Measurements from ENCODE around the gene CUL5. TPM values are rescaled to one million over a fixed set of nuclear protein-coding genes. Genes with fewer than 3 reads are reported as not detected.

CUL5 gene
- total RNA-seq, 1 donor from 2014 or later: 35.8 TPM

DNA sequence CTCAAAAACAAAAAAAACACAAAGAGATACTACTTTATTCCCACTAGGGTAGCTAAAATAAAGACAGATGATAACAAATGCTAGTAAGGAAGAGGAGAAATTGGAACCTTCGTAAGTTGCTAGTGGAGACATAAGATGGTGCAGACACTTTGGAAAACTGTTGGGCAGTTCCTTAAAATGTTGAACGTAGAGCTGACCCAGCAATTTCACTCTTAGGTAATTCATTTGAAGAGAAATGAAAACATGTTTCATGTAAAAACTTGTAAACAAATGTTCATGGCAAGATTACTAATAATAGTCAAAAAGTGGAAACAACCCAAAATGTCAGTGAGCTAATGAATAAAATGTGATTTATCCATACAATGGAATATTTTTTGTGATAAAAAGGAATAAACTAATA lies 83.4 kb downstream of the CUL5 start:
- Mint-ChIP-seq H3K9me3 (ENCODE audit: unreplicated experiment) (no peaks in the 10 kb centered on the region), H3K4me1 (ENCODE audit: unreplicated experiment) (peaks cover 5% of the 10 kb centered on the region), H3K27me3 (ENCODE audit: unreplicated experiment) (no peaks in the 10 kb centered on the region), H3K4me3 (ENCODE audit: unreplicated experiment) (no peak overlapping the region), H3K36me3 (ENCODE audit: unreplicated experiment) (peaks cover 27% of the 10 kb centered on the region), H3K27ac (ENCODE audit: unreplicated experiment) (no peak overlapping the region)
- DNase-seq (ENCODE audit: extremely low spot score, unreplicated experiment): no peak
- TF ChIP-seq, protein P1, sequence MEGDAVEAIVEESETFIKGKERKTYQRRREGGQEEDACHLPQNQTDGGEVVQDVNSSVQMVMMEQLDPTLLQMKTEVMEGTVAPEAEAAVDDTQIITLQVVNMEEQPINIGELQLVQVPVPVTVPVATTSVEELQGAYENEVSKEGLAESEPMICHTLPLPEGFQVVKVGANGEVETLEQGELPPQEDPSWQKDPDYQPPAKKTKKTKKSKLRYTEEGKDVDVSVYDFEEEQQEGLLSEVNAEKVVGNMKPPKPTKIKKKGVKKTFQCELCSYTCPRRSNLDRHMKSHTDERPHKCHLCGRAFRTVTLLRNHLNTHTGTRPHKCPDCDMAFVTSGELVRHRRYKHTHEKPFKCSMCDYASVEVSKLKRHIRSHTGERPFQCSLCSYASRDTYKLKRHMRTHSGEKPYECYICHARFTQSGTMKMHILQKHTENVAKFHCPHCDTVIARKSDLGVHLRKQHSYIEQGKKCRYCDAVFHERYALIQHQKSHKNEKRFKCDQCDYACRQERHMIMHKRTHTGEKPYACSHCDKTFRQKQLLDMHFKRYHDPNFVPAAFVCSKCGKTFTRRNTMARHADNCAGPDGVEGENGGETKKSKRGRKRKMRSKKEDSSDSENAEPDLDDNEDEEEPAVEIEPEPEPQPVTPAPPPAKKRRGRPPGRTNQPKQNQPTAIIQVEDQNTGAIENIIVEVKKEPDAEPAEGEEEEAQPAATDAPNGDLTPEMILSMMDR (IDR thresholded peaks at IDR 0.05): no peak

DNA sequence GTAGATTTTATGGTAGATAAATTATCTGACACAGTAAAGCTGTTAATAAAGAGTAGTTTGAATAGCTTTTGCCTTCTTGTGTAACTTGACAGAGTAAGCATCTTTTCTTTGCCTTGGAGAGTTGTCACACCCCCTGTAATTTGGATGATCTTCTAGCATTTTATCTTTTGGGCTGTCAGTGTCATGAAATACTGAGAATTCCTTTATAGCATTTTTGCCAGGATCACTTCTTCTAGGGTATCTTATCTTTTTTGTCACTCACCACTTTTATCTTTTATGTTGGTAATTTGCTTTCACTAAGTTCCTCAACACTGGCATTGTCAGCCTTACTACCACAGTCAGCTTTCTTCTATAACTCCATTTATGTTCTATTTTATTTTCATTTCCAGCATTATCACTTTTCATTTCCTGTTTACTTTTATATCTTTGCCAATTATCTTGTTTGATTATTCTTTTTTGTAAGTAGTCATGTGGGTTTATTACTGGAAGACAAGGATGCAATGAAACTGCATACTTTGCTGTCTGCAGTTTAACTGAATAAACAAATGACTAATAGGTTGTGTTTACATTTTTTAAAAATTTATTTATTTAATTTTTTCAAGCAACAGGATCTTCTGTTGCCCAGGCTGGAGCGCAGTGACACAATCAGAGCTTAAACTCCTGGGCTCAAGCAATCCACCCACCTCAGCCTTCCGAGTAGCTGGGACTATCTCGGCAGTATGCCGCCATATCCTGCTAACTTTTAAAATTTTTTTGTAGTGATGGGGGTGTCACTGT lies 84.6 kb downstream of the CUL5 start:
- peaks cover 35% of the 10 kb centered on the region for H3K36me3 Mint-ChIP-seq (ENCODE audit: unreplicated experiment)
- DNase-seq (ENCODE audit: extremely low spot score, unreplicated experiment): no peak
- no peaks in the 10 kb centered on the region for H3K9me3 Mint-ChIP-seq (ENCODE audit: unreplicated experiment)
- peaks cover 5% of the 10 kb centered on the region for H3K4me1 Mint-ChIP-seq (ENCODE audit: unreplicated experiment)
- H3K27ac Mint-ChIP-seq (ENCODE audit: unreplicated experiment): no peak overlapping the region
- H3K4me3 Mint-ChIP-seq (ENCODE audit: unreplicated experiment): no peak overlapping the region
- no peaks in the 10 kb centered on the region for H3K27me3 Mint-ChIP-seq (ENCODE audit: unreplicated experiment)
- TF ChIP-seq, protein P1 (IDR thresholded peaks at IDR 0.05): no peak

DNA sequence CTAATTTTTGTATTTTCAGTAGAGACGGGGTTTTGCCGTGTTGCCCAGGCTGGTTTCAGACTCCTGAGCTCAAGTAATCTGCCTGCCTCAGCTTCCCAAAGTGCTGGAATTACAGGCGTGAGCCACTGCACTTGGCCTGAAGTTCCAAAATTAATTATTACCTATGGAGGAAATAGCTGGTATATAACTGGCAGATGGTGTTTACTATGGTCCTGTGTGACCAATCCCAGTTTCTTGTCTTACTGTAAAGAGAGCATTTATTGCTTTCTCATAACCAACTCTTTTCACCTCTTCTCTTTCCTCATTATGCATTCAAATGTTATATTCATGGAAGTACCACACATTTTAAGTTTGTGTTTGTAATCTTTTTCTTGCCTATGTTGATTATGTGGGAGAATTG lies 88.5 kb downstream of the CUL5 start:
- H3K4me3 Mint-ChIP-seq (ENCODE audit: unreplicated experiment): no peak overlapping the region
- peaks cover 41% of the 10 kb centered on the region for H3K36me3 Mint-ChIP-seq (ENCODE audit: unreplicated experiment)
- TF ChIP-seq, protein P1 (IDR thresholded peaks at IDR 0.05): no peak
- H3K27me3 Mint-ChIP-seq (ENCODE audit: unreplicated experiment): no peaks in the 10 kb centered on the region
- no peak overlapping the region for H3K27ac Mint-ChIP-seq (ENCODE audit: unreplicated experiment)
- H3K9me3 Mint-ChIP-seq (ENCODE audit: unreplicated experiment): no peaks in the 10 kb centered on the region
- H3K4me1 Mint-ChIP-seq (ENCODE audit: unreplicated experiment): peaks cover 5% of the 10 kb centered on the region
- no peak for DNase-seq (ENCODE audit: extremely low spot score, unreplicated experiment)

DNA sequence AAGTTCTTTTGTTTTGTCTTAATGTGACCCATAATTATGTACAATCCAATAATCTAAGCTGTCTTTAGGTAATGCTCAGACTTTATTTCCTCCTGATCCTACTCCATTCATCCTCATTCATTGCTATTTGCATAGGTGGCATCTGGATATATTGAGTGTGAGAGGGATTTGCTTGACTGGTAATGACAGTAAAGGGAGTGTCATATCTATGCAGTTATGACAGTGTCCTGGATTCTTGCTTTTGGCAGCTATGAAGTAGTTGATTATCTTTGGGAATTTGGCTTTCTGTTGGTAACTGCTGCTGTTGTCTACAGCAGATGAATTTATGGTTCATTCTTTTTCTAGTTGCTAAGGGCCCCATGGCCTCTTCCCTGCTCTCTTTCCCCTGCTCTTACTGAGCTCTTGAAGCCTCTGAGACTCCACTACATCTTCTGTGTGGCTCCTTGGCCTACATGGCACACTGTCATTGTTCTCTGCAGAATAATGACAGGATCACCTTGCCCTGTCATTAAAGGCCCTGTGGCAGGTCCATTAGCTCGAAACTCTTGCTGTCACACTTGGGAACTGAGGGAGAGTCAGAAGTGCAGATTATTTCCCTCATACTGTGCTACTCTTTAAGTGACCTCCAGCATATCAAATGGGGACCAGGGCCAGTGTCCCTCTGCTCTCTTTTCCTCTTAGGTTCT lies 92.5 kb downstream of the CUL5 start:
- TF ChIP-seq, protein P1 (IDR thresholded peaks at IDR 0.05): no peak

DNA sequence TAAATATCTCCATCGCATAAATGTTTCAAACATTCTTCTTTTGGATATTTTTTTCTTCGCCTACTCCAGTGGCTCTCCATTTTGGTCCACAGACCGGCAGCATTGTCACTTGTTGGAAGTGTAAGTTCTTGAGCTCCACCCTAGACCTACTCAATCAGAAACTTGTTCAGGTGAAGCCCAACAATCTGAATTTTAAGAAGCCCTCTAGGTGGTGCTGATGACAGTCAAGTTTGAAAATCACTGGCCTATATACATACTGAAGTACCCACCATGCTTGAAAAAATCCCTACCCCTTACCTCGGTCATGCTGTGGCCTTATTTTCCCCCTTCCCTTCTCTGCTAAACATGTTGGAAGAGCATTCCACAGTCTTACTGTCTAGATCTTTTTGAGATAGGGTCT lies 102.4 kb downstream of the CUL5 start:
- Mint-ChIP-seq H3K27ac (ENCODE audit: unreplicated experiment) (no peak overlapping the region), H3K36me3 (ENCODE audit: unreplicated experiment) (peaks cover 8% of the 10 kb centered on the region), H3K4me3 (ENCODE audit: unreplicated experiment) (no peak overlapping the region), H3K27me3 (ENCODE audit: unreplicated experiment) (no peaks in the 10 kb centered on the region), H3K9me3 (ENCODE audit: unreplicated experiment) (no peaks in the 10 kb centered on the region), H3K4me1 (ENCODE audit: unreplicated experiment) (no peaks in the 10 kb centered on the region)
- TF ChIP-seq, protein P1 (IDR thresholded peaks at IDR 0.05): no peak
- no peak for DNase-seq (ENCODE audit: extremely low spot score, unreplicated experiment)

More for the DNA sequence above, 92.5 kb downstream of the CUL5 start:
- H3K27ac Mint-ChIP-seq (ENCODE audit: unreplicated experiment): peak overlapping the region; percentile 62
- peaks cover 39% of the 10 kb centered on the region for H3K36me3 Mint-ChIP-seq (ENCODE audit: unreplicated experiment)
- DNase-seq (ENCODE audit: extremely low spot score, unreplicated experiment): no peak
- no peaks in the 10 kb centered on the region for H3K9me3 Mint-ChIP-seq (ENCODE audit: unreplicated experiment)
- no peaks in the 10 kb centered on the region for H3K27me3 Mint-ChIP-seq (ENCODE audit: unreplicated experiment)
- no peak overlapping the region for H3K4me3 Mint-ChIP-seq (ENCODE audit: unreplicated experiment)
- H3K4me1 Mint-ChIP-seq (ENCODE audit: unreplicated experiment): no peaks in the 10 kb centered on the region
